ENCODE measurements around the gene ATP6V1G3.

Gene ATP6V1G3

GRCh38 chr1:198574325-198574724 is 33.8 kb upstream of the ATP6V1G3 start:
- DNase-seq (ENCODE audit: low read depth): no peak
- in situ Hi-C loops (cut with HindIII; ENCODE audit: low sequenced_read_pairs): no loop called here
- TF ChIP-seq CTCF (IDR thresholded peaks at IDR 0.05; ENCODE audit: low read depth, low read length, missing control alignments): no peak
- H3K4me3 ChIP-seq (ENCODE audit: low read depth, low read length): no peak overlapping the region

DNA sequence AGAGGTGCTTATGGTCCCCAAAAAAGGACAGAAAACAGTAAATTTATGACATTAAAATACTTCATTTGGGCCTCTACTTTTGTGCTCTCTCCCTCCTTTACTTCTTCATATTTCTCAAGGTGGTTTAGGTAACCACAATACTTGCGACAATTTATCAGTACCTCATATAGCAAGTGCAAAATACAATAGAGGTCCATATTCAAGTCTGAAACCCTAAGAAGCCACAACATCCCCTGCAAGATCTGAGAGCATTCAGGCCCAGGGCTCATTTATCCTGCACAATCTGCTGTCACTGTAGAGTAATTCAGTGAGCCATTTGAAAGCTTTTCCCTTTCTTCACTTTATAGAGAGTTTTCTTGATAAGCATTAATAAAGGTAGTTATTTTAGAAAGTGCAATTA is 24.2 kb upstream of the ATP6V1G3 start:
- no peak overlapping the region for H3K4me3 ChIP-seq (ENCODE audit: low read depth, low read length)
- no peak for DNase-seq (ENCODE audit: low read depth)
- in situ Hi-C loops (cut with HindIII; ENCODE audit: low sequenced_read_pairs): no loop called here
- TF ChIP-seq CTCF (IDR thresholded peaks at IDR 0.05; ENCODE audit: low read depth, low read length, missing control alignments): no peak

DNA sequence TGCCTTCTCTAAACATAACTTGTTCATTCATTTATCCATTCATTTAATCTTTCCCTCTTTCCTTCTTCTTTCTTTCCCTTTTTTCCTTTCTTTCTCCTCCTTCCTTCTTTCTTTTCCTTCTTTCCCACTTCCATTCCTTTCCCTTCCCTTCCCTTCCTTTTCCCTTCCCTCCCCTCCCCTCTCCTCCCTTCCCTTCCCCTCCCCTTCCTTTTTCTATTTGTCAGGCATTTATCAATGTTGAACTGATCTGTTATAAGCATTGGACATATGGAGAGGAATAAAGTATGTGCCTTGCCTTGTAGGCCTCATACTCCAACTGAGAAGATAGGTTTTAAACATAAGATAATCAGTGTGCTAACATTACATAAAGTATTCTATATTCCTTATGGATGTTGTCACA is 23.7 kb upstream of the ATP6V1G3 start:
- TF ChIP-seq CTCF (IDR thresholded peaks at IDR 0.05; ENCODE audit: low read depth, low read length, missing control alignments): no peak
- no peak overlapping the region for H3K4me3 ChIP-seq (ENCODE audit: low read depth, low read length)
- in situ Hi-C loops (cut with HindIII; ENCODE audit: low sequenced_read_pairs): no loop called here
- DNase-seq (ENCODE audit: low read depth): no peak

- in situ Hi-C loops (cut with HindIII; ENCODE audit: low sequenced_read_pairs): no loop called here
- no peak overlapping the region for H3K4me3 ChIP-seq (ENCODE audit: low read depth, low read length)
- no peak for TF ChIP-seq CTCF (IDR thresholded peaks at IDR 0.05; ENCODE audit: low read depth, low read length, missing control alignments)
- no peak for DNase-seq (ENCODE audit: low read depth)
Measured at GRCh38 chr1:198563583-198563982, 23.1 kb upstream of the ATP6V1G3 start.

DNA sequence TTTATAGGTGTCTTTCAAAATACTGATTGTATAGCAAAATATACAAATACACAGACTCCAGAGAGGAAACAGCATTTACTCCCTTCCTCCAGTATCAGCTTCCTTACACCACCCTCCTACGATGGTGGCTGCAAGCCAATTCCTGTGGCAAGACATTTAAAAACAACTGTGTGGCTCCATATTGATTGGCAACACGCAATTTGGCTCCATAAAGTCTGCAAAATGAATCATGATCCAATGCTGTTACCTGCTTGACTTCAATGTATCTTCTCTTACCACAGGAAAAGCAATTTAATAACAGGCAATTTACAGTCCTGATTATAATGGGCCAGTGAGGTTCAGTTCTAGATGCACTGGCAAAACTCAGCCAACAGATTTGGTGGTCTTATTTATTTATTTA is 19.7 kb upstream of the ATP6V1G3 start:
- no peak overlapping the region for H3K4me3 ChIP-seq (ENCODE audit: low read depth, low read length)
- in situ Hi-C loops (cut with HindIII; ENCODE audit: low sequenced_read_pairs): no loop called here
- DNase-seq (ENCODE audit: low read depth): no peak
- TF ChIP-seq CTCF (IDR thresholded peaks at IDR 0.05; ENCODE audit: low read depth, low read length, missing control alignments): no peak

GRCh38 chr1:198559362-198559761 is 18.9 kb upstream of the ATP6V1G3 start:
- TF ChIP-seq CTCF (IDR thresholded peaks at IDR 0.05; ENCODE audit: low read depth, low read length, missing control alignments): no peak
- in situ Hi-C loops (cut with HindIII; ENCODE audit: low sequenced_read_pairs): no loop called here
- no peak for DNase-seq (ENCODE audit: low read depth)
- H3K4me3 ChIP-seq (ENCODE audit: low read depth, low read length): no peak overlapping the region

GRCh38 chr1:198558402-198558801 is 17.9 kb upstream of the ATP6V1G3 start:
- DNase-seq (ENCODE audit: low read depth): no peak
- in situ Hi-C loops (cut with HindIII; ENCODE audit: low sequenced_read_pairs): no loop called here
- no peak overlapping the region for H3K4me3 ChIP-seq (ENCODE audit: low read depth, low read length)
- TF ChIP-seq CTCF (IDR thresholded peaks at IDR 0.05; ENCODE audit: low read depth, low read length, missing control alignments): no peak
